Measurements from ENCODE around the gene SH3BGRL2.

The SH3BGRL2 gene

GRCh38 chr6:79719248-79719960 lies 88.3 kb downstream of the SH3BGRL2 start:
- Histone ChIP-seq H4K20me1 (ENCODE audit: insufficient read depth, low read length) (no peaks in the 10 kb centered on the region), H2AFZ (ENCODE audit: low read depth, low read length) (no peak overlapping the region), H3K4me3 (ENCODE audit: low read length) (no peak overlapping the region), H3K79me2 (ENCODE audit: low read length) (no peaks in the 10 kb centered on the region), H3K36me3 (replicated peaks; ENCODE audit: low read depth, low read length) (no peaks in the 10 kb centered on the region), H3K9ac (ENCODE audit: low read length) (no peak overlapping the region), H3K27ac (ENCODE audit: low read length) (no peak overlapping the region), H3K27me3 (ENCODE audit: low read depth, low read length) (peaks cover 6% of the 10 kb centered on the region), H3K4me1 (ENCODE audit: low read length) (no peaks in the 10 kb centered on the region), H3K9me3 (ENCODE audit: insufficient read depth, low read length) (no peaks in the 10 kb centered on the region), H3K4me2 (ENCODE audit: low read length) (no peak overlapping the region)
- TF ChIP-seq EZH2phosphoT487 (IDR thresholded peaks at IDR 0.05; ENCODE audit: low read depth) (no peak), CTCF (IDR thresholded peaks at IDR 0.05; ENCODE audit: low read depth, low read length) (no peak)

DNA sequence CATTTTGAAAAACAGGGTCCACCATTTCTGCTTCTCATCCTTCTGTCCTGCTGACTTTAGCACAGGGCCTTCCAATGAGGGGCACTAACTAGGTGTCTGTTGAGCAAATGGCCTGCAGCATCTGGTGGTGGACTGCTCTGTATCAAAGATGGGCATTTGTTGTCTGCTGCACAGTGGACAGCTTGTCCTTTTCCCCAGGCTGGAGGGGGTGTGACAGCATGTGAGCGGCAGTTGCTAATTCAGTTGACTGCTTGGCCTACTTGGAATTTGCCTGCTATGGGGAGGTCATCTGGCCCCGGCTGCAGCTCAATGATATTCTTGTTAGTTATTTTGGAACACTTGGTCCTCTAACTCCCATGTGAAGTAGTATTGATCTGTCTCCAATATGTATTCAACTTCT lies 93.7 kb downstream of the SH3BGRL2 start:
- no peaks in the 10 kb centered on the region for H3K9me3 ChIP-seq (ENCODE audit: insufficient read depth, low read length)
- H3K36me3 ChIP-seq (replicated peaks; ENCODE audit: low read depth, low read length) = no peaks in the 10 kb centered on the region
- no peak overlapping the region for H2AFZ ChIP-seq (ENCODE audit: low read depth, low read length)
- TF ChIP-seq EZH2phosphoT487 (IDR thresholded peaks at IDR 0.05; ENCODE audit: low read depth) (no peak), CTCF (IDR thresholded peaks at IDR 0.05; ENCODE audit: low read depth, low read length) (no peak)
- no peak overlapping the region for H3K9ac ChIP-seq (ENCODE audit: low read length)
- no peaks in the 10 kb centered on the region for H4K20me1 ChIP-seq (ENCODE audit: insufficient read depth, low read length)
- no peak overlapping the region for H3K4me2 ChIP-seq (ENCODE audit: low read length)
- no peaks in the 10 kb centered on the region for H3K4me1 ChIP-seq (ENCODE audit: low read length)
- H3K27me3 ChIP-seq (ENCODE audit: low read depth, low read length) = no peaks in the 10 kb centered on the region
- no peaks in the 10 kb centered on the region for H3K79me2 ChIP-seq (ENCODE audit: low read length)
- H3K4me3 ChIP-seq (ENCODE audit: low read length) = no peak overlapping the region
- H3K27ac ChIP-seq (ENCODE audit: low read length) = no peak overlapping the region

DNA sequence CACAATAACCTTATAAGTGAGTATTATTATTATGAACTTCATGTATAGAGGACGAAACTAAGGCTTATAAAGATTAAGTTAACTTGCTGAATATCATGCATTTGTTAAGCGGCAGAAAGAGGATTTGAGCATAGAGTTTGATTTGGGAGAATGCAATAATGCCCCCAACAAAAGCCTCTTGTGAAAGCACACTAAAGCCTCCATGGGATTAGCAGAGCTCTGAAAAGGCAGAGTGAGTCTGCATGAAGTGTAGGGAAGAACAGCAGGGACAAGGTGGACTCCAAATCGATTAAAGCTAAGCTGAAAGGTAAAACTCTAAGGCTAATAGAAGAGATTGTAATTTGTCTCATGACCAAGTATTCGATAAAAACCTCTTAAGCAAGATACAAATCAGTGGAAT lies 100.3 kb downstream of the SH3BGRL2 start:
- Histone ChIP-seq H3K36me3 (replicated peaks; ENCODE audit: low read depth, low read length) (no peaks in the 10 kb centered on the region), H2AFZ (ENCODE audit: low read depth, low read length) (no peak overlapping the region)

DNA sequence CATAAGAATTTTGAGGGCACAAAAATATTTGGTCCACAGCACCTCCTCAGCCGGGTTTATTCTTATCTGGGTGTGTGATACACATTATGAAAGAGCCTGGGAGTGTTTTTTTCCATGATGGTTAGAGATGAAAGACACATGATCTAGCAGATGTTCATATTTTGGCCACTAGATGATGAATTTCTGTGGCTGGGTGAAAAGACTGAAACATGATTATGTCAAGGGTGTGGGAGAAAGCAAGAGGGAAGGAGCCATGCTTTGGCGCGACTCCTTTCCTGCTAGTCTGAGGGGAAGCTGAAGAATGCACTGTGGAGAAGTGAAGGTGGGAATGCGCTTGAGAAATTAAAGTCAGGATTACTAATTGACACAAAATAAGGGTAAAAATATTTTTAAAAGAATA lies 102.3 kb downstream of the SH3BGRL2 start:
- H3K9me3 ChIP-seq (ENCODE audit: insufficient read depth, low read length) = no peaks in the 10 kb centered on the region
- no peaks in the 10 kb centered on the region for H3K79me2 ChIP-seq (ENCODE audit: low read length)
- no peak overlapping the region for H3K9ac ChIP-seq (ENCODE audit: low read length)
- no peak overlapping the region for H3K27ac ChIP-seq (ENCODE audit: low read length)
- no peak overlapping the region for H2AFZ ChIP-seq (ENCODE audit: low read depth, low read length)
- TF ChIP-seq EZH2phosphoT487 (IDR thresholded peaks at IDR 0.05; ENCODE audit: low read depth) (no peak), CTCF (IDR thresholded peaks at IDR 0.05; ENCODE audit: low read depth, low read length) (no peak)
- no peak overlapping the region for H3K4me3 ChIP-seq (ENCODE audit: low read length)
- no peak overlapping the region for H3K4me2 ChIP-seq (ENCODE audit: low read length)
- no peaks in the 10 kb centered on the region for H3K4me1 ChIP-seq (ENCODE audit: low read length)
- no peaks in the 10 kb centered on the region for H3K36me3 ChIP-seq (replicated peaks; ENCODE audit: low read depth, low read length)
- no peaks in the 10 kb centered on the region for H4K20me1 ChIP-seq (ENCODE audit: insufficient read depth, low read length)
- H3K27me3 ChIP-seq (ENCODE audit: low read depth, low read length) = peaks cover 7% of the 10 kb centered on the region

More for the DNA sequence above, 100.3 kb downstream of the SH3BGRL2 start:
- TF ChIP-seq CTCF (IDR thresholded peaks at IDR 0.05; ENCODE audit: low read depth, low read length) (no peak), EZH2phosphoT487 (IDR thresholded peaks at IDR 0.05; ENCODE audit: low read depth) (no peak)
- no peaks in the 10 kb centered on the region for H3K9me3 ChIP-seq (ENCODE audit: insufficient read depth, low read length)
- no peak overlapping the region for H3K9ac ChIP-seq (ENCODE audit: low read length)
- H3K4me1 ChIP-seq (ENCODE audit: low read length) = no peaks in the 10 kb centered on the region
- H3K4me2 ChIP-seq (ENCODE audit: low read length) = no peak overlapping the region
- peaks cover 7% of the 10 kb centered on the region for H3K27me3 ChIP-seq (ENCODE audit: low read depth, low read length)
- no peaks in the 10 kb centered on the region for H4K20me1 ChIP-seq (ENCODE audit: insufficient read depth, low read length)
- no peak overlapping the region for H3K27ac ChIP-seq (ENCODE audit: low read length)
- no peaks in the 10 kb centered on the region for H3K79me2 ChIP-seq (ENCODE audit: low read length)
- H3K4me3 ChIP-seq (ENCODE audit: low read length) = no peak overlapping the region

Measured in OCI-LY3 (cell line).